IPS-NIHi7 (cell line): ENCODE data around the gene HDAC4.
"Not testable (repeated sequence)": the region's sequence is repeated elsewhere in the genome, so short reads cannot be mapped to it uniquely, and the experiment has no call there.

Experiments
- DNase-seq: peaks from one replicate; pipeline ENCODE4 v3.0.0; 2012; ENCODE audit warnings: mixed read lengths; ENCODE audit errors: extremely low spot score

HDAC4 gene

DNA sequence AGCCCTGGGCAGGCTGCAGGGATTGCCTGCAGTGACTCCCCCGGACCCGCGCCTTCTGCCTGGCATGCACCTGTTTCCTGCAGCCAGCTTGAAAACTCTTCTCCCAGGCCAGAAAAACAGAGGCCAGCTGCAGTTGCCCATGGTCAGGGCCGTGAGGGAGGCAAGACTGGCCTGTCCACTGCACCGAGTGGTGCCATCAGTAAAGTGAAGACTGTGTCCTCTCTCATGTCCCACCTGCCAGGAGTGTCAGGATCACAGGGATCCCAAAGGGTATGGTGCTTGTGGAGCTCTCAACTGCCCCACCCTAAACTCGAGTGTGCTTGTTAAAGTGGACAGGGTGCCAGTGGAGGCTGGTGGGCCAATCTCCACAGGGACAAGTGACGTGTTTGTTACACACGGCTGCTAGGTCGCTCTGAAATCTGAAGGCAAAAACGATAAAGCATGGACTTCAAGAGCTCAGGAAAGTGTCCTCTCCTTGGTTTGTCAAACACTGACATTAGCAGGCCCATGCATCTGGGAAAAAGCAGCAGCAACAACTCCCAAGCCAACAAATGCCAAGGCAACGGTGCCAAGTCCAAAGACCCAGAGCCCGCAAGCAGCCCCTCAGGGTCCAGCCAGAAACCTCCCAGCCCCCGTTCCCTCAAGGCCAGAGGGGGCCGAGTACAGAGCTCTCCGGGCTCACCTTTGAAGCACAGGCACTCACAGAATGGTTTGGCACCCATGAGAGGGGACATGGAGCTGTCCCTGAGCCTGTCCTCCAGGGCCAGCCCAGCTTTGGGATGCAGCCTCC lies 213.2 kb downstream of the HDAC4 start:
- DNase-seq, result no peak

DNA sequence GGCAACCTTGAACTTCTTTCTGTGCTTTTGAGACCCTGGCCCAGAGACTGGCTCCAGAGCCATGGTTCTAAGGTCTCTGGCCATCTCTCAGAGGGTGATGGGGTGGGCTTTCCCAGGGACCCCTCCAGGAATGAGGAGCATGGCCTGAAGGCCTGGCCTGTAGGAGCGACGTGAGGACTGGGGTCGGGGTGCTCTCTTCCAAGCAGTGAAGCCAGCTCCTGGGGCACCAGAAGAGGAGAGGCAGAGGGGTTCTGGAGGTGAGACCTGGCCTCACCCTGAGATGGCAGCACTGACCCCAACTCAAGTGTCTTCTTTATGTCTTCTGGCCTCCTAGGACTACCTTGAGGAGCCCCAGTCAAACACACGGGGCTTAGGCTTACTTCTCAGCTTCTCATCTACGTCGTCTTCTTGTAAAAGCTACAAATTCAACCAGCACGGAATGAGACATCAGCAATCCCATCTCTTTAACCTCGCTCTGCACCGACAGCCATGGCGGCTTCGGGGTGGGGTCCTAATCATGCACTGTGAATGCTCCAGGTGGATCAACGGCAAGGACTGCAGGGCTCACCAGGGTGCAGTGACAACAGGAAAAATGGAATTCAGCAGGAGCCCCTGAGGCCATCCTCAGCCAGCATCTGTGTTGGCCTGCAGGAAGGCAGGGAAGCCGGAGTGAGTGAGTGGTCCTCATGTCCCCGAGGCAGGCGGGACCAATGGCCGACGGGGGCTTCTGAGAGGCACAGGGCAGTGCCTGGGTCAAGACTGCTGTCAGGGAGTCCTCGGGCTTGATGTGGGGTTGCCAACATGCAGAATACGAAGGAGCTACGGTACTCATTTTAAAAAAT lies 214.1 kb downstream of the HDAC4 start:
- no peak for DNase-seq

DNA sequence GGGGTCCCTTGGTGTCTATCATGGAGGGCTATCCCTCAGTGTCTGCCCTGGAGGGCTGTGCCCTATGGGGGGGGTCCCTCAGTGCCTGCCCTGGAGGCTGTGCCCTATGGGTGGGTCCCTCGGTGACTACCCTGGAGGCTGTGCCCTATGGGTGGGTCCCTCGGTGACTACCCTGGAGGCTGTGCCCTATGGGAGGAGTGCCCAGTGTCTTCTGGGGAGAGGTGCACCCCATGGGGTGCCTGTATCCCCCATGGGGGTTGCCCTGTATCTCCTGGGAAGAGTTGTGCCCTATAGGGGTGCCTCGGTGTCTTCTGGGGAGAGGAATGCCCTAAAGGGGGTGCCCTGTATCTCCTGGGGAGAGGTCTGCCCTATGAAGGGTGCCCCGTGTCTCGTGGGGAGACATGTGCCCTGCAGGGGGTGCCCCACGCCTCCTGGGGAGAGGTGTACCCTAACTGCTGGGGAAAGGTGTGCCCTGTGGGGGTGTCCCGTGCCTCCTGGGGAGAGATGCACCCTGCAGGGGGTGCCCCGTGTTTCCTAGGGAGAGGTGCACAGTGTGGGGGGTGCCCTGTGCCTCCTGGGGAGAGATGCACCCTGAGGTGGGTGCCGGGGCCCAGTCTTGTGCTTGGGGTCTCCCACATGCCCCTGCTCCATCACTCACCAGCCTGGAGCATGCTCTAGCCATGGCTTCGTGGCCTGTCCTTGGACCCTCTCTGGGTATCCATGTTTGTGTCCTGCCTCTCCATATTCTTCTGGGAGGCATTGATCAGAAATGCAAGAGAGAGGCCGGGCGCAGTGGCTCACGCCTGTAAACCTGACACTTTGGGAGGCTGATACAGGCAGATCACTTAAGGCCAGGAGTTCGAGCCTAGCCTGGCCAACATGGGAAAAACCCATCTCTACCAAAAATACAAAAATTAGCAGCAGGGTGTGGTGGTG lies 215.6 kb downstream of the HDAC4 start:
- DNase-seq, result no peak

DNA sequence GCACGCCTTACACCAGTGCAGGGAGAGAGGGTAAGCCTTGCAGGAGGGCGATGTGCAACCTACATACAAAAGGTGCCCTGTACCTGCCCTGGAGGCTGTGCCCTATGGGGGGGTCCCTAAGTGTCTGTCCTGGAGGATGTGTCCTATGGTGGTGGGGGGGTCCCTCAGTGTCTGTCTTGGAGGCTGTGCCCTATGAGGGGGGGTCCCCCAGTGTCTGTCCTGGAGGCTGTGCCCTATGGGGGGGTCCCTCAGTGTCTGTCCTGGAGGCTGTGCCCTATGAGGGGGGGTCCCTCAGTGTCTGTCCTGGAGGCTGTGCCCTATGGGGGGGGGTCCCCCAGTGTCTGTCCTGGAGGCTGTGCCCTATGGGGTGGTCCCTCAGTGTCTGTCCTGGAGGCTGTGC lies 216.6 kb downstream of the HDAC4 start:
- DNase-seq, result no peak

DNA sequence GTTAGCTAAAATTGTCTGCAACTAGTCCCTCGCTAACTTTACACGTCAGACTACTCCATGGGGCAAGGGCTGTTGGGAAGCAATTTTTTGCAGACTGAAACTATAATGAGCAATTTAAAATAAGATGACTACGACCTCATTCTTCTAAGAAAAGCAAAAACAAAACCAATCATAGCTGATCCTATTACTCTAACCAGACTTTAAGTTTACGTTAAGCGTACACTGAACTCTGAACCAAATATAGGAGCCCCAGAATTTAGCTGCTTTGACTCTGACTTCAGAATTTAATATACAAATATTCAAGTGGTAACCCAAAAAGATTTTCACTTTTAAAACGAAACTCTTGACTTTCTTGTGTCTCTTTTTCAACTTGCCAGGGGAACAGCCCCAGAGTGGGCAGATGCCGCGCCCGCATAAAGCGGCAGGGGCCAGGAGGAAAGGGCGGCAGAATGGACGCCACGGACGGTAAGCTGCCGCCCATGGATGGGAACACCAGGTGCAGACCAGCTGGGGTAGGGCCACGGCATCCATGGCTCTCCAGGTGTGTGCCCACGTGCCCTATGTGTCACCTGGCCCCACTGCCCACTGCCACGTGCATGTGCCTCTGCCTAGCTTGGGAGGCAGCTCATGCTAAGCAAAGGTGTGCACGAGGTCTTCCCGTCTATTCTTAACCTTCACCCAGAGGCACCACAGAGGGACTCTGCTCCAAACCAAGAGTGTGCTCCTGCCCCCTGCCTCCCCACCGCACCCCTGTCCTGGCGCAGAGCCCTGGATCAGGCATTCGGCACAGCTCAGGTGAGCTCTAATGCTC lies 217.6 kb downstream of the HDAC4 start:
- no peak for DNase-seq

DNA sequence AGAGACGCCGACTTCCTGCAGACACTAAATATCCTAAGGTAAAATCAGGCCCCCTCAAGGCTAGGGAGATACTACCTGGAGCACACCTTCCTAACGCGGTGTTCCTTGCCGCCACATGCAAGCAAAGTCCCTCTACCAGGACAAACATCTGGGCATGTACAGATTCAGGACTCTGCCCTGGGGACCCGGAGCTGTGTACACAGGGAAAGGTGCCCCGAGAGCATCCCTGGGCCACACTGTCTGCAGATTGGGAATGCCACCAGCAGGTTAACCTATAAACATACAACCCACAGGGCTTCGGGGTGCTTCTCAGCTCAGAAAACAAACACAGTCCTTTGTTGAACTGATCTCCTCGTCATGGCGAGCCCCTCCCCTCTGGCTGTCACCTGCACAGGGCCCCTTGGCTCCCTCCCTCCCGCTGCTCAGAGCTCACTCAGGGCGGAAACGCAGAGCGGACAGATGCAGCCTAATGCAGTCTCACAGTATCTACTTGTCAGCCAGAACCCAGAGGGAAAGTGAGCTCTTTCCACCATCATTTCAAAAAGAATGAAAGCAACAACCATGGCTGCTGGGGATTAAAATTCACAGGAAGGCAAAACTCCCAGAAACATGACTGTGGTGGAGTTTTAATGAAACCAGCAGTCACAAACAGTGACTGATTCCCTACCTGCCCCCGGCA lies 218.8 kb downstream of the HDAC4 start:
- DNase-seq, result no peak

DNA sequence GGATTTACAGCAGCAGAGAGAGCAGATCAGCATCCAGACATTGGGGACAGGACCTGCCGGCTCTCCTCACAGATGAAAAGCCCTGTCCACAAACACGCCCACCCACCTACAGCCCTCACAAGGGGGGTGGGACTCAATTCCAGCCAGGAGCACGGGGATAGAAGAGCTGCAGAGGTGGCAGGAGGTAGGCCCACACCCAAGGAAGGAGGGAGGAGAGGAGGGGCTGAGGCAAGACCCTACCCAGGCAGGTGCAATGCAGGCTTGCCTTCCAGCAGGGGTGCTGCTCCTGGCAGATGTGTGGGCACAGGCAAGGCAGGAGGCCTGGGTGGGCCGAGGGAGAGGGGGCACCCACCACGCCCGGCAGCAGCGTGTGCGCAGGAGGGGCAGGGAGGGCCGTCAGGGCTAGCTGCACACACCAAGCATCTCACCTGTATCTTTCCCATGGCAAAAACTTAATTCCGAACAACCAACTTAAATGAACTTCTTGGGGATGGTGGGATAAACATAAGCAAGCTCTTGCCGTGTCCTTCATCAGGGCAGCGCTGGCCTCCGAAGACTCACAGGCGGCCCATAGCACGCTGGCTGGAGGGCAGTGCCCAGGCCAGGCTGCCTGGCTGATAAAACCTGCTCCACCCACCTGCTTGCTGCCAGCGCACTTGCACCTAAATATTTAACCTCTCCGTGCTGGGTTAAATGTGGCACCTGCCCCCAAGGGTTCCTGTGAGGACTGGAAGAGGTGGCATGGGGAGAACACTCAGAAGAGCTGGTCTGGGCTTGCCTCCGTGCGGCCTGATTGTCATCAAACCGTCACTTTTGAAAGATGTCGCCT lies 219.5 kb downstream of the HDAC4 start:
- DNase-seq, result no peak

DNA sequence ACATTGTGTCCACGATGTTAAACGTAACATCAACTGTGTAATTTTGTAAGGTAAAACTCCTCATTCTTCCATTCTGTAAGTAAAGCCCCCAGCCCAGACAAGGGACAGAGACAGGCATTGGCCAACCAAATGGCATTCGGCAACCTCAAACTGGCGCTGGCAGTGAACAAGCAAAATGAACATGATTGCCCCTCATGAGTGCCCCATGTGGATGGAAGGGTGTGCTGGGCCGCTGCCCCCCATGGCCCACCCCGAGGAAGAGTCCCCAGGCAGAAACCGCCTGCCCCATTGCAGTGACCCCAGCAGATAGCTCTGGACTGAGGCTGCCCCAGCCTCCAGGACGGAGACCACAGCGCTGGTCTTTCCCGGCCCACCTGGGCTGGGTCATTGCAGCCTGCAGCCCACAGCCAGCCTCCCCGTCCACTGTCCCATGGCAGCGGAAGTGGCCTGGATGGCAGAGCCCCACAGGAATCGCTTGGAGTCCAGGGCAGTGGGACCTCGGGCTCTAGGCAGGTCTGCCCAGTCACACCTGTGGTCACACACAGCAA lies 220.2 kb downstream of the HDAC4 start:
- no peak for DNase-seq

DNA sequence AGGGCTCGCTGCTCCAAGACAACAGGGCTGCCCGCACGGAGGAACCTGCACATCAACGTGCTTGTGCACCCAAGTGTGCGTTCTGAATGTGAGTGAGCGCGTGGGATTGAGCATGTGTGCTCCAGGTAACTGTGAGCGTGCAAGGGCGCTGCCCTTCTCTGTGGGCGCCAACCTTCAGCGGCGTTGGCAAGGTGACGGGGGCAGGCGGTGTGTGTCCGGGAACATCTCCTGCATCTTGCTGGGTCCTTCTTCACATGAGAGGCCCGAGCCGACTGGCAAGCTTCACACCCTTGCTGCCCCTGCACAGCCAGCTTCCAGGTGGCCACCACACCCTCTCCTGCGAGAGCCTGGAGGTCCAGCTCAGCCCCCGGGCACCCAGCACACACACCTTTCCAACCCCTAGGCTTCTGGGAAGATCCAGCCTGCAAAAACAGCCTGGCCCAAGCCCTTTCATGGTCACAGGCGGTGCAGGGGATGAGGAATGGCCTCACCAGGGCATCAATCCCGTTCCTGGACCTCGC lies 220.9 kb downstream of the HDAC4 start:
- no peak for DNase-seq

DNA sequence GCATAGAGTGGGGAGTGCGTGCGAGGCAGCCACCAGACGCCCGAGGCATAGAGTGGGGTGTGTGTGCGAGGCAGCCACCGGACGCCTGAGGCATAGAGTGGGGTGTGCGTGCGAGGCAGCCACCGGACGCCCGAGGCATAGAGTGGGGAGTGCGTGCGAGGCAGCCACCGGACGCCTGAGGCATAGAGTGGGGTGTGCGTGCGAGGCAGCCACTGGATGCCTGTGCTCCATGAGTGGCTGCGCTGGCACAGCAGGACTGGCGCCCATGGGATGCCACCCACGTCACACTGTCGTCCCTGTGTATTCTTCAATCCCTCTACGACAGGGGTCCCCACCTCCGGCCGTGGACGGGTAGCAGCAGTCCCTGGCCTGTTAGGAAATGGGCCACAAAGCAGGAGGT lies 221.9 kb downstream of the HDAC4 start:
- no peak for DNase-seq

DNA sequence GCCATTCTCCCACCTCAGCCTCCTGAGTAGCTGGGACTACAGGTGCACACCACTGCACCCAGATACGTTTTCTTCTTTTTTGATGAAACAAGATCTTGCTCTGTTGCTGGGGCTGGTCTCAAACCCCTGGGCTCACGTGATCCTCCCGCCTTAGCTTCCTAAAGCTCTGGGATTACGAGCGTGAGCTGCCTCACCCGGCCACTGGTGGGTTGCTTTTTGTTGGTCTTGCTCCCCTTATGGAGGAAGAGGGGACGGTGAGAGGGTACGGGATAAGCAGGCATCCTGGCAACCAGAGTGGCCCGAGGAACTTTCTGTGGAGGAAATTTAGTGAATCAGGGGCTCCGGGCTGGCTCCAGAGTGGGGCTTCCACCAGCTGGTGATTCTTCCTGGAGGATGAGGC lies 222.3 kb downstream of the HDAC4 start:
- no peak for DNase-seq

DNA sequence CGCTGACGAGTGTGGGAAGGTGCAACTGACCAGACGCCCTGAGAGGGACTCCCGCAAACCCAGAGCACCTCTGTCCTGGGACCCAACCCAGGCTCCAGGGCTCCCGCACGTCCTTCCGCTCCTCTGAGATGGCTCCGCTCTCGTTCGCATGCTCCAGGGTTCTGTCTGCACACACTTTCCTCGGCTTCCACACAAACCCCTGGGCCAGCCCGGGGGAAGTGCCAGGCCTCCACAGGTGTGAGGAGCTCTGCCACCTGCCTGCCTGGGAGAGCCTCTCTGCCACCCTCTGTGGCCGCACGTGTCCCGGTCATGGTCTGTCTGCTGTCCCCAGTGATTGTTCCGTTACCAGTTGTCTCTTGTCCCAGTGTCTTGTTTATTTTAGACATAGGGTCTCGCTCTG lies 222.9 kb downstream of the HDAC4 start:
- no peak for DNase-seq

DNA sequence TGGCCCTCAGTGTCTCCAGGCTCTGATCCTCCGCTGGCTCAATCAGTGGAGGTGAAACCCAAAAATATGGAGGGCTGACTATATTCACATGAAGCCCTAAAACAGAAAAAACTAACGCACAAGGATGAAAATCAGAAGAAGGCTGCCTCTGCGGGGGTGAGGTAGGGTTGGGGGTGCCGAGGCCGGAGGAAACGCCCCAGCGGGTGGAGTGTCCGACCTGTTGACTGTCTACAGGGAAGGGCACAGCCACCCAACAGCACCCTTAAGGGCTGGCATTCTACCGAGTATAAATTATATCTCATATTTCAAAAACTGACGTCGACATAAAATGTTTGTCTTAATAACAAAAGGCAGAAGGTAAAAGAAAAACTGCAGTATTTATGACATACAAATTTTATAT lies 223.5 kb downstream of the HDAC4 start:
- DNase-seq, result no peak

DNA sequence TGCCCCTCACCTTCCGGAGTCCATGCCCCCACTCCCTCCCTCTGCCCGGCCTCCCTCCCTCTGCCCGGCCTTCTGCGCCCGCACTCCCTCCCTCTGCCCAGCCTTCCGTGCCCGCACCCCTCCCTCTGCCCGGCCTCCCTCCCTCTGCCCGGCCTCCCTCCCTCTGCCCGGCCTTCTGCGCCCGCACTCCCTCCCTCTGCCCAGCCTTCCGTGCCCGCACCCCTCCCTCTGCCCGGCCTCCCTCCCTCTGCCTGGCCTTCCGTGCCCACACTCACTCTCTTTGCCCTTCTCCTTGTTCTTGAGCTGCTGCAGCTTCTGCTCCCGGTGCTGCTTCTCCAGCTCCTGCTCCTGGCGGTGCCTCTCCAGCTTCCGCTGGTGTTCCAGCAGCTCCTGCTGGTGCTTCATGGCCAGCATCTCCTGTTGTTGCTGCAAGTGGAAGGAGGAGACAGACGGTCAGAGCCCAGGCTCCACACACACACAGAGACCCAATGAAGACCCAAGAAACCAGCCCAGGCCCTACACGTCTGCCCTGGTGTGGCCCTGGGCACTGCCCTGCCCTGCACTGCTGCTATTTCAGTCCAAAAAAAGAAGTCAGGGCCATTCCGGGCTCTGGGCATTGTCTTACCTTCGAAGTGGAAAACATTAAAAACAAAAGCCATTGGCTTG lies 224.5 kb downstream of the HDAC4 start:
- not testable (repeated sequence) for DNase-seq

DNA sequence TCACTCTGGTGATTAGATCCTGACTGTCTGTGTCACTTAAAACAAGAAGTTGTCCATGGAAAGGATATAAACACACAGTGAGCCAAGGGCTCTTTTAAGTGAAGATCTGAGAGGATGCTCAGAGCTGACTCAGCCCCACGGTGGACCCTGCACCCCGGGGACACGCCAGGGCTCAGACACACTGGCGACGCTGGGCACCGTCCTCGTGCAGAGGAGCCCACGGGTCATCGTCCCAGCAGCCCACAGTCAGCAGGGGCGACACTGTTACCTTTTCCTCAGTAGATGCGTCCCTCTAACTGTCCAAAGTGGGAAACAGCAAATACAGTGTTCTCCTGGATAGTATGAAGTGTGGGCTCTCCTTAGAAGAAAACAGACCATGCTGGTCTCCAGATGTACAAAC lies 225.6 kb downstream of the HDAC4 start:
- no peak for DNase-seq

DNA sequence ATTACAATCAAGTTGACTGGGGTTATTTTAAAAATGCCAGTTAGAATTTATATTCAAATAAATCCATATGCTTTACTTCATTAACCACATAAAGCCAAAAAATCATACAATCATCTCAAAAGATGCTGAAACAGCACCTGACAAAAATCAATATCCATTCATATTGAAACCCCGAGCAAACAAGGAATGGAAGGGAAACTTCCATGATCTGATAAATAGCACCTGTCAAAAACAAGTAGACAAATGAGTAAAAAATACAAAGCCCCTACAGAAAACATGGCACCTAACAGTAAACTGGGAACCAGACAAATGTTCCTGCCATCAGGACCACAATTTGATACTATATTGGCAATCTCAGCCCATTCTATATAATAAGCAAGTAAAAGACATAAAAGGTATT lies 227.5 kb downstream of the HDAC4 start:
- no peak for DNase-seq

DNA sequence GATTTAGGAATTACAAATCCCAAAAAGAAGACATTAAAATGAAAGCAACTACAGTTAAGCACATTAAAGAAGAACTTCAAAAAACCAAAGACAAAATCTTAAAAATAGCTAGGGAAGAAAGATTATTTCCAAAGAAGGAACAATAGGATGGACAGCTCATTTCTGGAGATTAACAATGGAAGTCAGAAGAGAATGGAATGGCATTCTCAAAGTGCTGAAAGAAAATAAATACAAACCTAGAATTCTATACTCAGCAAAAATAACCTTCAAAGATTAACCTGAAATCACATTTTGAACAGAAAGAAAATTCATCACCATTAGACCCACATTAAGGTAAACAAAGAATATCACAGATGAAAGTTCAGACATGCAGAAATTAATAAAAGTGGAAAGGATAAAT lies 229.2 kb downstream of the HDAC4 start:
- DNase-seq, result no peak

DNA sequence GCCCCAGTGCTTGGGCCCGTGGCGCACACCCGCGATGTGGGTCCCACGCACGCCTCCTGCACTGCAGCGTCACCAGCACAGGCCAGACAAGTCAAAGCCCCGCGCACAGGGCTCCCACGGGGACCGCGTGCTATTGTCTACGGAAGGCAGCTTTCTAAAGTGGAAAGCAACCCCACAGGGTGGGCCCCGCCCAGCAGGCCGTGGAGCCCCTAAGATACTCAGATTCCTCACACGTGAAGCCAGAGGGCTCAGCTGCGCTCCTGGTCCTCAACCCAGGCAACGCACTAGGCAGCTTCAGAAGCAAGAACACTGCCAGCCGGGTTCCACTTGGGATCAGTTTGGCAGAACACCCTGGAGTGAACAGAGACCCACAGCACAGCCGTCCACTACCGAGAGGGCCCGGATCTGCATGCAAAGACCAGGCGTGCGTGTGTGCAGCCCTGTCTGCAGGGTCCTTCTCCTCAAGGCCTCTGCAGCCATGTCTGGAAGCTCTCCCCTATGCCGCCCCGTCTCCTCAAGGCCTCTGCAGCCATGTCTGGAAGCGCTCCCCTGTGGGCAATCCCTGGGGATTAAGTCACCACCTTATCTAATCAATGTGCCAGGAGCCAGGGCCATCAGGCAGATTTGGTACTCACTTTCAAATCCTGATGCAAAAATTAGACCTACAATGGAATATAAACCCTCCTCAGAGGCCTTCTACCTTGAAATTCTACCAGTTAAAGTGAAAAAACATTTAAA lies 231.3 kb downstream of the HDAC4 start:
- DNase-seq, result no peak
